Stimulated activated CD4-positive, alpha-beta T cell treated with anti-CD3 and anti-CD28 coated beads, Interleukin-1b, Interleukin-23, amount 100 ng/mL, for 48 hours (primary cell): ENCODE results near the gene ZGPAT.

ENCODE experiments used
- DNase-seq: peaks from one replicate; pipeline ENCODE4 v3.0.0-alpha.2; 2020

The ZGPAT gene

GRCh38 chr20:63693083-63693732 is 14.6 kb upstream of the ZGPAT start:
- DNase-seq: no peak

GRCh38 chr20:63693733-63694583 is 13.9 kb upstream of the ZGPAT start:
- no peak for DNase-seq

- DNase-seq: no peak
Observed at GRCh38 chr20:63694584-63695423, 13.0 kb upstream of the ZGPAT start.

- no peak for DNase-seq
Observed at GRCh38 chr20:63695424-63696305, 12.2 kb upstream of the ZGPAT start.

- DNase-seq: no peak
Observed at GRCh38 chr20:63696306-63696627, 11.6 kb upstream of the ZGPAT start.

GRCh38 chr20:63696628-63697356 is 11.0 kb upstream of the ZGPAT start, which contains the start of gene TNFRSF6B:
TNFRSF6B (plus strand) TSS chr20:63696652; CDS start chr20:63696768, 116 bp downstream.
- DNase-seq: no peak

- no peak for DNase-seq
Observed at GRCh38 chr20:63697357-63697867, 10.4 kb upstream of the ZGPAT start.

GRCh38 chr20:63697868-63698545 is 9.8 kb upstream of the ZGPAT start:
- DNase-seq: no peak

- peak; percentile 67 for DNase-seq
Observed at GRCh38 chr20:63698739-63699465, 8.9 kb upstream of the ZGPAT start.

- no peak for DNase-seq
Observed at GRCh38 chr20:63699466-63700198, 8.2 kb upstream of the ZGPAT start.

- no peak for DNase-seq
Observed at GRCh38 chr20:63700199-63701050, 7.4 kb upstream of the ZGPAT start.

- no peak for DNase-seq
Observed at GRCh38 chr20:63701051-63701328, 6.8 kb upstream of the ZGPAT start.

- DNase-seq: no peak
Observed at GRCh38 chr20:63701329-63702035, 6.4 kb upstream of the ZGPAT start.

GRCh38 chr20:63702036-63702665 is 5.7 kb upstream of the ZGPAT start:
- DNase-seq: no peak

- DNase-seq: no peak
Observed at GRCh38 chr20:63702751-63703470, 4.9 kb upstream of the ZGPAT start.

- DNase-seq: no peak
Observed at GRCh38 chr20:63703471-63703975, 4.3 kb upstream of the ZGPAT start.
